Endothelial cell of umbilical vein (primary cell): ENCODE data around the gene DDIT4. TPM values are rescaled to one million over a fixed set of nuclear protein-coding genes. Genes with fewer than 3 reads are reported as not detected.
A peak's percentile ranks its signal among the peaks of the same experiment; 100 is the strongest.

Source experiments
- BruUV-seq: library from RNA; stranded (reverse); fragments of 400-500 nt; replicated peaks from 2 replicates; lab custom pipeline; 2021; lab: Mats Ljungman, UMichigan
- CTCF ChIA-PET: fragments of 300-600, 350-600 bp; sonication (Branson Sonifier 250); formaldehyde crosslinking; loops from one replicate; lab custom pipeline; 2021; ENCODE audit warnings: antibody characterized with exemption, inconsistent platforms; lab: Charles Lee
- POLR2A ChIA-PET: fragments of 300-600, 350-600 bp; sonication (Branson Sonifier 250); formaldehyde crosslinking; loops from one replicate; lab custom pipeline; 2021; ENCODE audit warnings: antibody characterized with exemption, inconsistent platforms; lab: Charles Lee
- DNase-seq: peaks from one replicate; pipeline ENCODE4 v3.0.0-alpha.2; 2011; ENCODE audit warnings: low read depth, low spot score
- FAIRE-seq: peaks from 2 replicates; lab custom pipeline; 2011; peaks lifted over from hg19 to GRCh38; lab: Jason Lieb, UNC
- H2AFZ ChIP-seq: 2 replicates; pipeline ENCODE4 v1.6.0; 2012; ENCODE audit warnings: low read depth, low read length, control low read depth, inconsistent platforms
- H3K27ac ChIP-seq: 2 replicates; pipeline ENCODE4 v1.5.1; 2011; ENCODE audit warnings: low read depth, mild to moderate bottlenecking, control low read depth, low read length, moderate library complexity; ENCODE audit not compliant: insufficient read depth
- H3K27me3 ChIP-seq, 2 experiments: 2 replicates each; pipeline versions ENCODE4 v1.6.0 to v1.6.1; 2011; ENCODE audit warnings: low read length in 2 of 2, mixed read lengths in 1 of 2; ENCODE audit not compliant: control insufficient read depth in 2 of 2, insufficient read depth in 2 of 2
- H3K36me3 ChIP-seq, 2 experiments: 2 replicates in 1 of 2; 3 replicates in 1 of 2; pipeline ENCODE4 v1.5.1; 2011; ENCODE audit warnings: low read length in 2 of 2, mild to moderate bottlenecking in 1 of 2, moderate library complexity in 1 of 2; ENCODE audit not compliant: control insufficient read depth in 2 of 2, insufficient read depth in 2 of 2; ENCODE audit errors: extremely low read depth in 1 of 2
- H3K4me1 ChIP-seq: 3 replicates; pipeline ENCODE4 v1.5.1; 2011; ENCODE audit warnings: mild to moderate bottlenecking, low read length; ENCODE audit not compliant: control insufficient read depth, insufficient read depth; ENCODE audit errors: extremely low read depth
- H3K4me2 ChIP-seq: 2 replicates; pipeline ENCODE4 v1.6.1; 2011; ENCODE audit warnings: low read length, control low read depth, mixed read lengths; ENCODE audit not compliant: insufficient read depth
- H3K4me3 ChIP-seq, 3 experiments: fragments of 200-600 bp in 1 of 3; sonication (generic), shearing (Covaris generic) in 1 of 3; replicated peaks in 1 of 3; 2 replicates each; pipeline ENCODE4 v1.5.1; 2011 to 2016; ENCODE audit warnings: control low read depth in 3 of 3, low read length in 3 of 3, mild to moderate bottlenecking in 2 of 3, inconsistent platforms in 1 of 3, low read depth in 1 of 3, moderate library complexity in 1 of 3; ENCODE audit not compliant: insufficient read depth in 1 of 3
- H3K79me2 ChIP-seq: 2 replicates; pipeline ENCODE4 v1.6.0; 2012; ENCODE audit warnings: low read length, inconsistent platforms; ENCODE audit not compliant: control insufficient read depth, insufficient read depth
- H3K9ac ChIP-seq: replicated peaks from 2 replicates; pipeline ENCODE3; 2011; ENCODE audit warnings: low read length, control low read depth; ENCODE audit not compliant: insufficient read depth; ENCODE audit errors: extremely low read depth
- H3K9me1 ChIP-seq: replicated peaks from 3 replicates; pipeline ENCODE4 v1.6.0; 2011; ENCODE audit warnings: mild to moderate bottlenecking, low read length; ENCODE audit not compliant: control insufficient read depth, insufficient read depth; ENCODE audit errors: extremely low read depth
- H3K9me3 ChIP-seq: replicated peaks from 2 replicates; pipeline ENCODE4 v1.5.1; 2012; ENCODE audit warnings: low read length, inconsistent platforms; ENCODE audit not compliant: control insufficient read depth, insufficient read depth
- H4K20me1 ChIP-seq: replicated peaks from 2 replicates; pipeline ENCODE3; 2011; ENCODE audit warnings: mild to moderate bottlenecking, low read length; ENCODE audit not compliant: control insufficient read depth, insufficient read depth; ENCODE audit errors: extremely low read depth
- EZH2 ChIP-seq: IDR thresholded peaks from 2 replicates; pipeline ENCODE4 v1.6.1; 2012; ENCODE audit warnings: borderline replicate concordance, low read depth, mild to moderate bottlenecking, moderate library complexity, low read length, inconsistent platforms; ENCODE audit not compliant: severe bottlenecking
- GATA2 ChIP-seq: IDR thresholded peaks from 2 replicates; pipeline ENCODE4 v1.7.0; 2011; ENCODE audit warnings: low read depth, mild to moderate bottlenecking, moderate library complexity, mixed read lengths, low read length; ENCODE audit not compliant: insufficient read length, insufficient read depth
- MAX ChIP-seq: IDR thresholded peaks from 2 replicates; pipeline ENCODE4 v1.6.1; 2011; ENCODE audit not compliant: insufficient read depth, insufficient read length
- MYC ChIP-seq: IDR thresholded peaks from one replicate; pipeline ENCODE4 v1.6.1; 2011; ENCODE audit warnings: mild to moderate bottlenecking, low read depth, low read length
- POLR2A ChIP-seq: IDR thresholded peaks from 2 replicates; pipeline ENCODE4 v1.6.1; 2012; ENCODE audit warnings: low read depth, mild to moderate bottlenecking, control low read depth, low read length
- dilution Hi-C: fragments of 300-500 bp; cut with MboI; formaldehyde crosslinking; loops from one replicate; pipeline ENCODE4 v1.15.0; 2019; ENCODE audit warnings: low sequenced_read_pairs; ENCODE audit not compliant: extremely low pct_ligation_motif_present
- intact Hi-C: fragments of 100-400 bp; cut with micrococcal nuclease; formaldehyde crosslinking; loops from one replicate; pipeline ENCODE4 v1.10.0; 2022
- polyA plus RNA-seq, 4 experiments: library from polyadenylated mRNA; depleted of rRNA in 3 of 4; stranded (reverse) in 3 of 4; unstranded in 1 of 4; fragments of >200 nt; gene quantifications; 2 replicates each; pipeline versions ENCODE4 v1.2.1 to v1.2.3, GENCODE V29; 2011 to 2012; ENCODE audit warnings: missing spikeins in 1 of 4
- total RNA-seq: library from RNA; stranded (reverse); gene quantifications from 2 replicates; pipeline ENCODE4 v1.2.3, GENCODE V29; 2021
- TF ChIP-seq, protein P1 (sequence below), 2 donors: IDR thresholded peaks; 1 replicate in 1 of 2; 2 replicates in 1 of 2; pipeline ENCODE4 v1.5.1; 2011; ENCODE audit warnings: low read length in 2 of 2, mild to moderate bottlenecking in 2 of 2, moderate library complexity in 2 of 2, control low read depth in 1 of 2, inconsistent platforms in 1 of 2, low read depth in 1 of 2; ENCODE audit not compliant: insufficient read depth in 1 of 2; ENCODE audit errors: extremely low read depth in 1 of 2

The DDIT4 gene
- total and polyA plus RNA-seq, 2 donors (not counting 3 experiments of a cell fraction or from before 2014, with no cell fraction given), result 60.4 to 65.3 TPM

DNA sequence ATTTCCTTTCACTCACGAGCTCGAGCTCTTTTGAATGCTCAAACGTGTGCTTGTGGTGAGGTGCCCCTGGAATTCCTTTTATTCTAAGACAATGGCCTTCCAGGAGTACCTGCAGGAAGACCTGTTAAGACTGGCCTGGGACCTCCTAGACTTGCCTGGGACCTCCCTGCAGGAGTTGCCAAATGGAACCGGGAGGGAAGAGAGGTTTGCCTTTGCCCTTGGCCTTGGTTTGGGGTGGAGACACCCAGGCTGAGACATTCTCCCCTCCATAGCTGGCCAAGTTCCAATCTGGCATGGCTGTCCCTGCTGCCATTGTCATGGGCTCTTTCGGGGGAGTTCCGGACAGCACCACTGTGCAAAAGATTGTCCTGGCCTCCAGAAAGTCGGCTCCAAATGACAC, 41.3 kb downstream of the DDIT4 start:
- Histone ChIP-seq H3K9ac (no peak overlapping the region), H3K4me1 (peaks cover 43% of the 10 kb centered on the region), H3K9me1 (no peaks in the 10 kb centered on the region), H3K9me3 (no peaks in the 10 kb centered on the region), H4K20me1 (no peaks in the 10 kb centered on the region), H3K79me2 (no peaks in the 10 kb centered on the region), H3K27me3 (no peaks in the 10 kb centered on the region), H3K4me2 (no peak overlapping the region), H2AFZ (peak overlapping the region; percentile 2), H3K27ac (peak overlapping the region; percentile 35), H3K4me3 (no peak overlapping the region), H3K36me3 (no peaks in the 10 kb centered on the region)
- dilution Hi-C loops, result no loop called here
- TF ChIP-seq MYC, result no peak
- no peak for TF ChIP-seq MAX
- TF ChIP-seq EZH2, result no peak
- TF ChIP-seq POLR2A, result no peak
- TF ChIP-seq, protein P1, sequence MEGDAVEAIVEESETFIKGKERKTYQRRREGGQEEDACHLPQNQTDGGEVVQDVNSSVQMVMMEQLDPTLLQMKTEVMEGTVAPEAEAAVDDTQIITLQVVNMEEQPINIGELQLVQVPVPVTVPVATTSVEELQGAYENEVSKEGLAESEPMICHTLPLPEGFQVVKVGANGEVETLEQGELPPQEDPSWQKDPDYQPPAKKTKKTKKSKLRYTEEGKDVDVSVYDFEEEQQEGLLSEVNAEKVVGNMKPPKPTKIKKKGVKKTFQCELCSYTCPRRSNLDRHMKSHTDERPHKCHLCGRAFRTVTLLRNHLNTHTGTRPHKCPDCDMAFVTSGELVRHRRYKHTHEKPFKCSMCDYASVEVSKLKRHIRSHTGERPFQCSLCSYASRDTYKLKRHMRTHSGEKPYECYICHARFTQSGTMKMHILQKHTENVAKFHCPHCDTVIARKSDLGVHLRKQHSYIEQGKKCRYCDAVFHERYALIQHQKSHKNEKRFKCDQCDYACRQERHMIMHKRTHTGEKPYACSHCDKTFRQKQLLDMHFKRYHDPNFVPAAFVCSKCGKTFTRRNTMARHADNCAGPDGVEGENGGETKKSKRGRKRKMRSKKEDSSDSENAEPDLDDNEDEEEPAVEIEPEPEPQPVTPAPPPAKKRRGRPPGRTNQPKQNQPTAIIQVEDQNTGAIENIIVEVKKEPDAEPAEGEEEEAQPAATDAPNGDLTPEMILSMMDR (IDR thresholded peaks at IDR 0.05; ENCODE audit: extremely low read depth in 1 of 2, insufficient read depth in 1 of 2, low read depth in 1 of 2, low read length in 2 of 2), result no peak
- no peak for TF ChIP-seq GATA2
- DNase-seq (no peak), FAIRE-seq (no peak)
- CTCF ChIA-PET, result interaction anchor here (0.6 to 1.6 kb wide), 6 partner anchors 10 to 40 kb away, joined by 3 to 9 read pairs (median 4); no protein-coding TSS in a partner anchor
- BruUV-seq, result no TSS peak
- intact Hi-C loops, result loop anchor here (5.0 kb wide), 1 partner anchor 143 kb away; no protein-coding TSS in a partner anchor
- POLR2A ChIA-PET, result interaction anchor here (0.7 to 2.0 kb wide), 6 partner anchors 10 to 464 kb away, joined by 3 to 8 read pairs (median 5); partner anchors contain the start of genes DDIT4 and PSAP
